Melanocyte of skin (primary cell): ENCODE results near the gene AGBL2. TPM values are rescaled to one million over a fixed set of nuclear protein-coding genes. Genes with fewer than 3 reads are reported as not detected.

Experiments
- small RNA-seq, 2 donors: library from RNA; depleted of rRNA; stranded (forward); fragments of <200 nt; gene quantifications; one replicate each; pipeline ENCODE3, GENCODE V24; 2012
- total RNA-seq, 2 donors: library from RNA; depleted of rRNA; stranded (reverse); fragments of >200 nt; gene quantifications; 2 replicates each; pipeline ENCODE4 v1.2.3, GENCODE V29; 2012

The AGBL2 gene
- total RNA-seq = 10 to 100 TPM in 1 of 2 donors, 1 to 10 TPM in 1; 2.0 to 11.0 TPM

GRCh38 chr11:47715082-47715669 is at the start of gene AGBL2:
Gene AGBL2 (minus strand): TSS chr11:47715369. CDS start chr11:47714650, 719 bp downstream.

GRCh38 chr11:47642099-47642855 is 72.9 kb downstream of the AGBL2 start, which contains the start of gene MTCH2:
Gene MTCH2 (minus strand): TSS chr11:47642559. CDS start chr11:47642465, 94 bp downstream.

Small RNA genes within 50 kb of the gene (small RNA-seq; reads per million reads assigned to genes)
- 0 reads per million in 2 donors for gene RF00019

Other genes starting within 250 kb of the AGBL2 start
- gene CELF1, start 162.2 kb downstream of the AGBL2 start, total RNA-seq = 100 to 1,000 TPM in 1 of 2 donors, 10 to 100 TPM in 1; 67.1 to 102 TPM
- gene PTPMT1, start 149.8 kb downstream of the AGBL2 start, total RNA-seq = 10 to 100 TPM; 74.3 to 78.3 TPM
- gene KBTBD4, start 136.4 kb downstream of the AGBL2 start, total RNA-seq = 10 to 100 TPM; 19.3 to 21.0 TPM
- 10 to 100 TPM; 80.2 to 99.2 TPM for gene NDUFS3, start 136.3 kb downstream of the AGBL2 start, total RNA-seq
- gene FAM180B, start 128.7 kb downstream of the AGBL2 start, total RNA-seq = not detected
- gene C1QTNF4, start 121.0 kb downstream of the AGBL2 start, total RNA-seq = under 1 TPM; under 0.01 to 0.33 TPM
- 10 to 100 TPM; 85.7 to 94.6 TPM for gene MTCH2, start 72.8 kb downstream of the AGBL2 start, total RNA-seq
- 10 to 100 TPM; 81.6 to 83.6 TPM for gene FNBP4, start 52.0 kb upstream of the AGBL2 start, total RNA-seq
- gene NUP160, start 133.0 kb upstream of the AGBL2 start, total RNA-seq = 10 to 100 TPM; 18.9 to 42.0 TPM